RKO (cell line): ENCODE data around the gene IFI27L1.
A peak's percentile ranks its signal among the peaks of the same experiment; 100 is the strongest.

Source experiments
- DNase-seq: peaks from one replicate; pipeline ENCODE4 v3.0.0-alpha.2; 2016; ENCODE audit warnings: low spot score

IFI27L1 gene

GRCh38 chr14:94080621-94081385, at the start of gene IFI27L1, which contains the start of gene DDX24:
Gene IFI27L1, plus strand, starts transcription at chr14:94081310. Its CDS starts 15,628 bp downstream, at chr14:94096938.
Gene DDX24, minus strand, starts transcription at chr14:94081202. Its CDS starts 1,460 bp downstream, at chr14:94079742.
- peak; percentile 96 for DNase-seq

GRCh38 chr14:94031883-94032279, 49.2 kb upstream of the IFI27L1 start:
- DNase-seq, result no peak

- no peak for DNase-seq
Measured at GRCh38 chr14:94034886-94035285, 46.2 kb upstream of the IFI27L1 start.

- DNase-seq, result peak; percentile 59
Measured at GRCh38 chr14:94036313-94037167, 44.6 kb upstream of the IFI27L1 start.

- no peak for DNase-seq
Measured at GRCh38 chr14:94037954-94038353, 43.2 kb upstream of the IFI27L1 start.

GRCh38 chr14:94038510-94038909, 42.6 kb upstream of the IFI27L1 start:
- no peak for DNase-seq

- DNase-seq, result no peak
Measured at GRCh38 chr14:94038921-94039629, 42.0 kb upstream of the IFI27L1 start.

GRCh38 chr14:94040247-94040646, 40.9 kb upstream of the IFI27L1 start:
- DNase-seq, result no peak

- no peak for DNase-seq
Measured at GRCh38 chr14:94040796-94041195, 40.3 kb upstream of the IFI27L1 start.

GRCh38 chr14:94041551-94042346, 39.4 kb upstream of the IFI27L1 start:
- DNase-seq, result no peak

GRCh38 chr14:94042433-94043091, 38.5 kb upstream of the IFI27L1 start:
- no peak for DNase-seq

- DNase-seq, result no peak
Measured at GRCh38 chr14:94043111-94043755, 37.9 kb upstream of the IFI27L1 start.

- DNase-seq, result no peak
Measured at GRCh38 chr14:94043756-94044475, 37.2 kb upstream of the IFI27L1 start.

- no peak for DNase-seq
Measured at GRCh38 chr14:94044476-94045091, 36.5 kb upstream of the IFI27L1 start.

GRCh38 chr14:94045101-94045500, 36.0 kb upstream of the IFI27L1 start:
- DNase-seq, result no peak

- no peak for DNase-seq
Measured at GRCh38 chr14:94045563-94046345, 35.4 kb upstream of the IFI27L1 start.

GRCh38 chr14:94046696-94047250, 34.3 kb upstream of the IFI27L1 start:
- no peak for DNase-seq

- no peak for DNase-seq
Measured at GRCh38 chr14:94047581-94047980, 33.5 kb upstream of the IFI27L1 start.
